Upper lobe of left lung (tissue), 6 donors: ENCODE results near the gene PYROXD2. TPM values are rescaled to one million over a fixed set of nuclear protein-coding genes. Genes with fewer than 3 reads are reported as not detected.

Source experiments
- ATAC-seq, 2 donors: fragments of 200-7000 bp; cut with Tn5 transposase; one replicate each; pipeline ENCODE4 v1.9.1; 2022; ENCODE audit warnings: mild to moderate bottlenecking in 2 of 2, moderate library complexity in 2 of 2; ENCODE audit not compliant: low FRiP score in 2 of 2
- DNase-seq, 2 donors: peaks; one replicate each; pipeline ENCODE4 v3.0.0-alpha.2; 2019 to 2020
- H3K27ac ChIP-seq, 4 donors: fragments of 200-600 bp; sonication (generic); one replicate each; pipeline ENCODE4 v1.5.1; 2016 to 2019
- H3K27me3 ChIP-seq, 4 donors: fragments of 200-600 bp; sonication (generic); one replicate each; pipeline ENCODE4 v1.5.1; 2017 to 2019
- H3K36me3 ChIP-seq, 4 donors: fragments of 200-600 bp; sonication (generic); one replicate each; pipeline ENCODE4 v1.5.1; 2016 to 2019
- H3K4me1 ChIP-seq, 4 donors: fragments of 200-600 bp; sonication (generic); one replicate each; pipeline ENCODE4 v1.5.1; 2018 to 2019
- H3K4me3 ChIP-seq, 4 donors: fragments of 200-600 bp; sonication (generic); one replicate each; pipeline ENCODE4 v1.5.1; 2017 to 2019; ENCODE audit warnings: mild to moderate bottlenecking in 2 of 4, moderate library complexity in 1 of 4
- H3K9me3 ChIP-seq, 4 donors: fragments of 200-600 bp; sonication (generic); one replicate each; pipeline ENCODE4 v1.5.1; 2018 to 2019
- CTCF ChIP-seq, 6 experiments: fragments of 450-650 bp in 4 of 6; fragments of 200-600 bp in 2 of 6; sonication (generic) in 2 of 6; IDR thresholded peaks; one replicate each; pipeline ENCODE4 v1.5.1; 2016 to 2019; ENCODE audit warnings: antibody characterized with exemption in 6 of 6
- EP300 ChIP-seq, 4 donors: sonication (generic); formaldehyde crosslinking; IDR thresholded peaks; one replicate each; pipeline ENCODE4 v1.5.1; 2017; ENCODE audit warnings: antibody characterized with exemption in 4 of 4, control low read depth in 2 of 4
- POLR2A ChIP-seq, 4 donors: fragments of 450-650 bp; IDR thresholded peaks; one replicate each; pipeline ENCODE4 v1.5.1; 2016 to 2017; ENCODE audit warnings: antibody characterized with exemption in 4 of 4, mild to moderate bottlenecking in 2 of 4
- POLR2AphosphoS5 ChIP-seq, 2 donors: sonication (generic); formaldehyde crosslinking; IDR thresholded peaks; one replicate each; pipeline ENCODE4 v1.5.1; 2017; ENCODE audit warnings: antibody characterized with exemption in 2 of 2
- WGBS, 2 donors: methylation state at CpG; one replicate each; pipeline ENCODE4 v1.1.5; 2017 to 2018; 5-methylcytosine and 5-hydroxymethylcytosine counted together
- total RNA-seq, 6 donors: library from RNA; depleted of rRNA in 4 of 6; stranded (reverse); fragments of >200 nt in 4 of 6; gene quantifications; one replicate each; pipeline versions ENCODE4 v1.1.0 to v1.2.1, GENCODE V29; 2016 to 2021
- donor health status: DM: no; HTN: no; CAD: no; lungs with moderate emphysema.
- donor health status: DM: no; HTN: yes; CAD: no; lungs with severe emphysema.

Gene PYROXD2
- total RNA-seq, 6 donors from 2014 or later: 6.5 to 29.3 (median 9.3) TPM

- DNase-seq (no peak), ATAC-seq (no peak)
- Histone ChIP-seq H3K36me3 (peaks cover 30 to 80% (median 54%) of the 10 kb centered on the region in 4 donors), H3K27me3 (no peaks in the 10 kb centered on the region), H3K4me3 (no peak overlapping the region), H3K27ac (no peak overlapping the region), H3K9me3 (no peaks in the 10 kb centered on the region), H3K4me1 (no peaks in the 10 kb centered on the region)
- no peak for TF ChIP-seq CTCF (IDR thresholded peaks at IDR 0.05)
- 89 to 91% methylated on average over 4 of the region's 4 CpGs for WGBS, 2 donors
These were observed 21.7 kb upstream of the PYROXD2 start for GRCh38 chr10:98436704-98437103.

DNA sequence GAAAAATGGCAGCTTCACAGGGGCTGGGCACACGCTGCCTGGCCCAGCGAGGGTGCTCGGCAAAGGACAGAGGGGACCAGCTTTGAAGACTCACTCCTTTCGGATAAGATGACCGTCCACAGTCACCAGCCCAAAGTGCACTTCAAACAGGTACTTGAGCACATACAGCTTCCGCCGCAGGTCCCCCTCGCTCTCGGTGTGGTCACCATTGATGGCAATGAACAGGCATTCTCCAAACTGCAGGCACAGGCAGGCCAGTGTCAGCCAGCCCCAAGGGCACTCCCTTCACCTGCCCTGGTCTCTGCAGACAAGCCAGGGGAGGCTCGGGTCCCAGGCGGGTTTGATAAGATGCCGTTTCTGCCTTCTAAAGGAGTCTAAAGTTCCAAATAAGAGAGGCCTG is 20.2 kb upstream of the PYROXD2 start:
- no peak overlapping the region for H3K4me3 ChIP-seq
- DNase-seq: no peak
- no peaks in the 10 kb centered on the region for H3K9me3 ChIP-seq
- 86 to 90% methylated on average over 4 to 12 of the region's 12 CpGs for WGBS, 2 donors
- H3K4me1 ChIP-seq: no peaks in the 10 kb centered on the region
- no peaks in the 10 kb centered on the region for H3K27me3 ChIP-seq
- no peak for TF ChIP-seq CTCF (IDR thresholded peaks at IDR 0.05)
- no peak for TF ChIP-seq POLR2A (IDR thresholded peaks at IDR 0.05)
- no peak for TF ChIP-seq EP300 (IDR thresholded peaks at IDR 0.05)
- no peak for TF ChIP-seq POLR2AphosphoS5 (IDR thresholded peaks at IDR 0.05)
- H3K36me3 ChIP-seq: peaks cover 38 to 87% (median 66%) of the 10 kb centered on the region in 4 donors
- no peak for ATAC-seq
- H3K27ac ChIP-seq: no peak overlapping the region

GRCh38 chr10:98433881-98434732 is 19.1 kb upstream of the PYROXD2 start:
- no peaks in the 10 kb centered on the region for H3K9me3 ChIP-seq
- no peak overlapping the region for H3K27ac ChIP-seq
- DNase-seq (peak in 1 of 2 donors; percentile 54), ATAC-seq (no peak)
- 97 to 99% methylated on average over 17 to 19 of the region's 21 CpGs for WGBS, 2 donors
- TF ChIP-seq POLR2AphosphoS5 (IDR thresholded peaks at IDR 0.05) (no peak), CTCF (IDR thresholded peaks at IDR 0.05) (no peak), EP300 (IDR thresholded peaks at IDR 0.05) (no peak), POLR2A (IDR thresholded peaks at IDR 0.05) (no peak)
- no peak overlapping the region for H3K4me3 ChIP-seq
- H3K36me3 ChIP-seq: peaks cover 45 to 89% (median 67%) of the 10 kb centered on the region in 4 donors
- H3K4me1 ChIP-seq: no peaks in the 10 kb centered on the region
- no peaks in the 10 kb centered on the region for H3K27me3 ChIP-seq

DNA sequence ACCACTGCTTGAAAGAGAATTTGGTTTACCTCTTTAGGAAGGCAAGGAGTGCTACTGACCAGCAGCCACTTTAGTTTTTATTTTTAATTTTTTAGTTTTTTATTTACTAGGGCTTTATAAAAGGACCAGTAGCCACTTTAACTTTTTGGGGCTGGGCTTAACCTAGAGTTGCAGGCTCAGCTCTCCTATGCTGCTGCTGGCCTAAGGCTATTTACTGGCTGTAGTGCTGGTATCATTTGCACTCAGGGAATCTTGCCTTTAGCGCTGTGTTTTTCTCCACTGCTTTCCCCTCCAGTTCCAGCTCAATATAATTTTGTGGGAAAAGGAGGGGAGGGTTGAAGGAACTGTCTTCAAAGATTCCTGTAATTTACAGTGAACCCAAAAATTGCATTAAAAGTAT is 18.4 kb upstream of the PYROXD2 start:
- Histone ChIP-seq H3K27me3 (no peaks in the 10 kb centered on the region), H3K4me1 (no peaks in the 10 kb centered on the region), H3K9me3 (no peaks in the 10 kb centered on the region), H3K4me3 (no peak overlapping the region), H3K36me3 (peaks cover 45 to 91% (median 67%) of the 10 kb centered on the region in 4 donors), H3K27ac (no peak overlapping the region)
- ATAC-seq (no peak), DNase-seq (no peak)
- 95 to 97% methylated on average over 1 of the region's 1 CpG for WGBS, 2 donors
- TF ChIP-seq EP300 (IDR thresholded peaks at IDR 0.05) (no peak), POLR2AphosphoS5 (IDR thresholded peaks at IDR 0.05) (no peak), POLR2A (IDR thresholded peaks at IDR 0.05) (no peak), CTCF (IDR thresholded peaks at IDR 0.05) (no peak)

DNA sequence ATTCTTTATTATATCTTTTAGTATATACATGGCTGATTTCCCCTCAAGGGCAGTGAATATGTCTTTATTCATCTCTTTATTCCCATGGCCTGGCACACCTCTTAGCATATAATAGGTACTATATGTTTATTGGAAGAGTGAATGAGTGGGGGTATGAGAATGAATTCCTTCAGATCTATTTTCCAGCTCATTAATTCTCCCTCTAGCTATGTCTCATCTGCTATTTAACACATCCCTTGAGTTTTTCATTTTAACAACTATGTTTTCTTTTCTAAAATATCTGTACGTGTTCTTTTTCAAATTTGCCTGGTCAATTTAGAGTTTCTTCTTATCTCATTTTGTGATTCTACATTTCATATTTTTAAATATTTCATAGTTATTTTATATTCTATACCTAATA is 17.3 kb upstream of the PYROXD2 start:
- no peaks in the 10 kb centered on the region for H3K9me3 ChIP-seq
- TF ChIP-seq CTCF (IDR thresholded peaks at IDR 0.05) (no peak), POLR2AphosphoS5 (IDR thresholded peaks at IDR 0.05) (no peak), EP300 (IDR thresholded peaks at IDR 0.05) (no peak), POLR2A (IDR thresholded peaks at IDR 0.05) (no peak)
- DNase-seq (no peak), ATAC-seq (no peak)
- WGBS, 2 donors: 98 to 100% methylated on average over 1 of the region's 1 CpG
- H3K27me3 ChIP-seq: no peaks in the 10 kb centered on the region
- peaks cover 45 to 94% (median 76%) of the 10 kb centered on the region in 4 donors for H3K36me3 ChIP-seq
- no peak overlapping the region for H3K27ac ChIP-seq
- H3K4me1 ChIP-seq: no peaks in the 10 kb centered on the region
- H3K4me3 ChIP-seq: no peak overlapping the region
